Body of pancreas (tissue), 4 donors: ENCODE results near the gene LAD1. TPM values are rescaled to one million over a fixed set of nuclear protein-coding genes. Genes with fewer than 3 reads are reported as not detected.

Source experiments
- ATAC-seq: fragments of 150-250 bp; one replicate; pipeline ENCODE4 v1.9.1; 2016
- DNase-seq, 4 donors: peaks; one replicate each; pipeline ENCODE4 v3.0.0-alpha.2; 2019
- H3K27ac ChIP-seq, 4 donors: fragments of 200-600 bp; sonication (generic); 1 replicate in 3 of 4; 2 replicates in 1 of 4; pipeline versions ENCODE4 v1.5.1 to v1.6.1; 2016 to 2019; ENCODE audit warnings: mild to moderate bottlenecking in 1 of 4, mixed read lengths in 1 of 4, moderate library complexity in 1 of 4
- H3K27me3 ChIP-seq, 2 donors: fragments of 200-600 bp; sonication (generic); one replicate each; pipeline ENCODE4 v1.6.0; 2016; ENCODE audit warnings: mild to moderate bottlenecking in 1 of 2
- H3K36me3 ChIP-seq, 2 donors: fragments of 200-600 bp; sonication (generic); replicated peaks in 1 of 2; 2 replicates each; pipeline ENCODE4 v1.5.1; 2016; ENCODE audit warnings: low read depth in 2 of 2; ENCODE audit not compliant: insufficient read depth in 1 of 2
- H3K4me1 ChIP-seq: fragments of 200-600 bp; sonication (generic); one replicate; pipeline ENCODE4 v1.6.0; 2016
- H3K4me3 ChIP-seq, 2 donors: fragments of 200-600 bp; sonication (generic); 1 replicate in 1 of 2; 2 replicates in 1 of 2; pipeline ENCODE4 v1.5.1; 2016 to 2019
- H3K9me3 ChIP-seq, 3 donors: fragments of 200-600 bp; sonication (generic); 1 replicate in 2 of 3; 2 replicates in 1 of 3; pipeline ENCODE4 v1.5.1; 2016
- POLR2A ChIP-seq, 3 donors: fragments of 450-650 bp; IDR thresholded peaks; one replicate each; pipeline ENCODE4 v1.6.1; 2016; ENCODE audit warnings: antibody characterized with exemption in 3 of 3, mild to moderate bottlenecking in 2 of 3
- WGBS, 2 donors: methylation state at CpG; one replicate each; pipeline ENCODE4 v1.1.5; 2017; 5-methylcytosine and 5-hydroxymethylcytosine counted together
- intact Hi-C: fragments of 100-400 bp; cut with DNase I; formaldehyde crosslinking; loops from one replicate; pipeline ENCODE4 v1.15.1; 2023
- total RNA-seq, 2 donors: library from RNA; depleted of rRNA; stranded (reverse); fragments of >200 nt; gene quantifications; one replicate each; pipeline ENCODE4 v1.1.0, GENCODE V29; 2016
- TF ChIP-seq, protein P1 (sequence below), 7 experiments: fragments of 450-650 bp in 4 of 7; fragments of 200-600 bp in 3 of 7; sonication (generic) in 3 of 7; IDR thresholded peaks; one replicate each; pipeline ENCODE4 v1.5.1; 2016 to 2019; ENCODE audit warnings: antibody characterized with exemption in 7 of 7

The LAD1 gene
- total RNA-seq, 2 donors from 2014 or later = 46.1 to 54.7 TPM

DNA sequence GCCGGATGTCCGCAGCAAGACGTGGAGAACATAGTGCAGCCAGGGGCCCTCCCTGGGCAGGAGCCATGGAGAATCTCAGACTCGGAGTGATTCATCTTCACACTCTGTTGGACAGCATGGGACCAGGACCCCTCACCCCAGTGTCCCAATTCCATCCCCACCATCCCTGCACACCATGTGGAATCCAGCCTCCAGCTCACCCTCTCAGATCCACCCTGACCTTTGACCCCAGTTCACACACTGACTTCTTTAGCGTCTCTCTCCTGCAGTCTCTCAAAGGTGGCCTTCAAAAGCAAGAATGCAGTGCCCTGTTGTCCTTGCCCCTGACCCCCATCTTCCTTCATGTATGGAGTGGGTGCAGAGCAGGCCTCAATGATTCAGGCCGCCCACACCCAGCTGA, 24.5 kb upstream of the LAD1 start:
- Histone ChIP-seq H3K4me3 (no peak overlapping the region), H3K36me3 (no peaks in the 10 kb centered on the region), H3K4me1 (no peaks in the 10 kb centered on the region), H3K27me3 (no peaks in the 10 kb centered on the region), H3K9me3 (no peaks in the 10 kb centered on the region), H3K27ac (no peak overlapping the region)
- DNase-seq = no peak
- WGBS, 2 donors = 89 to 94% methylated on average over 6 of the region's 6 CpGs
- TF ChIP-seq POLR2A (IDR thresholded peaks at IDR 0.05) = no peak
- TF ChIP-seq, protein P1, sequence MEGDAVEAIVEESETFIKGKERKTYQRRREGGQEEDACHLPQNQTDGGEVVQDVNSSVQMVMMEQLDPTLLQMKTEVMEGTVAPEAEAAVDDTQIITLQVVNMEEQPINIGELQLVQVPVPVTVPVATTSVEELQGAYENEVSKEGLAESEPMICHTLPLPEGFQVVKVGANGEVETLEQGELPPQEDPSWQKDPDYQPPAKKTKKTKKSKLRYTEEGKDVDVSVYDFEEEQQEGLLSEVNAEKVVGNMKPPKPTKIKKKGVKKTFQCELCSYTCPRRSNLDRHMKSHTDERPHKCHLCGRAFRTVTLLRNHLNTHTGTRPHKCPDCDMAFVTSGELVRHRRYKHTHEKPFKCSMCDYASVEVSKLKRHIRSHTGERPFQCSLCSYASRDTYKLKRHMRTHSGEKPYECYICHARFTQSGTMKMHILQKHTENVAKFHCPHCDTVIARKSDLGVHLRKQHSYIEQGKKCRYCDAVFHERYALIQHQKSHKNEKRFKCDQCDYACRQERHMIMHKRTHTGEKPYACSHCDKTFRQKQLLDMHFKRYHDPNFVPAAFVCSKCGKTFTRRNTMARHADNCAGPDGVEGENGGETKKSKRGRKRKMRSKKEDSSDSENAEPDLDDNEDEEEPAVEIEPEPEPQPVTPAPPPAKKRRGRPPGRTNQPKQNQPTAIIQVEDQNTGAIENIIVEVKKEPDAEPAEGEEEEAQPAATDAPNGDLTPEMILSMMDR (IDR thresholded peaks at IDR 0.05) = no peak
- ATAC-seq = no peak
- intact Hi-C loops = no loop called here

GRCh38 chr1:201422436-201423030, 23.4 kb upstream of the LAD1 start:
- Histone ChIP-seq H3K9me3 (no peaks in the 10 kb centered on the region), H3K36me3 (no peaks in the 10 kb centered on the region), H3K4me1 (no peaks in the 10 kb centered on the region), H3K4me3 (no peak overlapping the region), H3K27me3 (no peaks in the 10 kb centered on the region), H3K27ac (no peak overlapping the region)
- ATAC-seq = no peak
- 60 to 70% methylated on average over 5 to 6 of the region's 6 CpGs for WGBS, 2 donors
- TF ChIP-seq POLR2A (IDR thresholded peaks at IDR 0.05) = no peak
- TF ChIP-seq, protein P1 (IDR thresholded peaks at IDR 0.05) = no peak
- intact Hi-C loops = no loop called here
- DNase-seq = no peak

DNA sequence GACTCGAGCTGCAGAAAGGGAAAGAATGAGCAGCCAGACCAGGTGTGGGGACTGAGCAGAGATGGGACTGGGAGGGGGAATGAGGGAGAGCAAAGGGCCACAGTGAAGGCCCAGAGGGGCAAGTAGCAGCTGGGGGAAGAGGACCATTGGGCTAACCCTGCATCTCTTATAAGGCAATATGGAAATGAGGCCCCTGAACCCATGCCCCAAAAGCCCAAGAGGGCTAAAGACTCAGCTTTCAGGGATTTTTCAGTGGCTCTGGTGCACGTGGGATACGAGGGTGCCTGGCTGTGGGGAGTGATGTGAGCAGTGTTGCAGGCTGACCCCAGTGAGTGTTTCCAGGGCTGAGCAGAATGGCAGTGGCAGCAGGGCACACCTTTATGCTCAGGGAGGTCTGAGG, 22.9 kb upstream of the LAD1 start:
- 52 to 64% methylated on average over 3 of the region's 3 CpGs for WGBS, 2 donors
- Histone ChIP-seq H3K9me3 (no peaks in the 10 kb centered on the region), H3K36me3 (no peaks in the 10 kb centered on the region), H3K4me3 (no peak overlapping the region), H3K4me1 (no peaks in the 10 kb centered on the region), H3K27me3 (no peaks in the 10 kb centered on the region), H3K27ac (no peak overlapping the region)
- no peak for TF ChIP-seq POLR2A (IDR thresholded peaks at IDR 0.05)
- TF ChIP-seq, protein P1 (IDR thresholded peaks at IDR 0.05) = no peak
- ATAC-seq (no peak), DNase-seq (no peak)
- intact Hi-C loops = no loop called here

DNA sequence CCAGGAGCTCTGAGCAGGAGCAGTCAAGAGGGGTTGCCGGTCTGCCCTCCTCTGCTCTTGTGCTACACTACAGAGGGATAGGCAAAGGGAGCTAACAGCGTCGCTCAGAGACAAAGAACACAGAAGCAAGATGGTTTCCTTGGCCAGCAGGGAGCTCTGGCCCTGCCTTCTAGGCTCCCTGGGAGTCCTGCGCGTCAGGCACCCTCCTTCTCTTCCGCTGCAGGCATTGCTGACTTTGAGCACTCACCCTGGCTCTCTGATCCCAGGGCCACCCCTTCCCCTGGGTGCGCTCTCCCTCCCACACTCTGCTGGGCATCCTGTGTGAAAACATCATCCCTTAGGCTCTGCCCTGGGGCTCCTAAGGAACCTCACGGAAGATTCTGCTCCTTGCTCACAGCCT, 21.9 kb upstream of the LAD1 start:
- Histone ChIP-seq H3K36me3 (no peaks in the 10 kb centered on the region), H3K4me1 (no peaks in the 10 kb centered on the region), H3K4me3 (no peak overlapping the region), H3K9me3 (no peaks in the 10 kb centered on the region), H3K27me3 (no peaks in the 10 kb centered on the region), H3K27ac (no peak overlapping the region)
- no peak for TF ChIP-seq POLR2A (IDR thresholded peaks at IDR 0.05)
- TF ChIP-seq, protein P1 (IDR thresholded peaks at IDR 0.05) = no peak
- ATAC-seq (no peak), DNase-seq (no peak)
- intact Hi-C loops = no loop called here
- 74 to 77% methylated on average over 7 to 8 of the region's 8 CpGs for WGBS, 2 donors

DNA sequence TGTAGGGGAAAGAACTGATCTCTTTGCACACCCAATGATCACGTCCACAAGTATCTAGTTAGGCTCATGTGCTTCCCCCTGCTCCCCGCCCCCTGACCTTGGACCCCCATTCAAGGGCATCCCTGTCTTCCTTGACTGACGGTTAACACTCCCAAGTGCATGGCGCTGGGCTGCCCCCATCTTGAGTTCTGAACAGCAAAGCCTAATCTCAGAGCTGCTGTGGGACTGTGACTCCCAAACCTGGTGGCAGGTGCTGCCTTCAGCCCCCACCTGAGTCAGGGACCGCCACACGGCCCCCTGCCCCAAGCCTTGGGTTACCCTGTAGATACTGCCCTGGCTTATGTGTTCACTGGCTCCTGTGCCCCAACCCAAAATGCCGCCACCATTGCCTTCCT, 21.5 kb upstream of the LAD1 start:
- no peak for ATAC-seq
- H3K36me3 ChIP-seq = no peaks in the 10 kb centered on the region
- no peak overlapping the region for H3K4me3 ChIP-seq
- H3K27ac ChIP-seq = no peak overlapping the region
- no peak for DNase-seq
- 66 to 71% methylated on average over 6 to 7 of the region's 7 CpGs for WGBS, 2 donors
- intact Hi-C loops = no loop called here
- TF ChIP-seq, protein P1 (IDR thresholded peaks at IDR 0.05) = no peak
- TF ChIP-seq POLR2A (IDR thresholded peaks at IDR 0.05) = no peak
- H3K27me3 ChIP-seq = no peaks in the 10 kb centered on the region
- H3K4me1 ChIP-seq = no peaks in the 10 kb centered on the region
- H3K9me3 ChIP-seq = no peaks in the 10 kb centered on the region
